Putamen (tissue), 1 donor: ENCODE measurements around the gene PAM16.
"Not testable (repeated sequence)": the region's sequence is repeated elsewhere in the genome, so short reads cannot be mapped to it uniquely, and the experiment has no call there.

Experiments used
- DNase-seq: peaks from one replicate; pipeline ENCODE4 v3.0.0-alpha.2; 2016; ENCODE audit warnings: low spot score

PAM16 gene

GRCh38 chr16:4334724-4335495 is 16.2 kb downstream of the PAM16 start:
- no peak for DNase-seq

GRCh38 chr16:4333714-4334113 is 17.4 kb downstream of the PAM16 start:
- not testable (repeated sequence) for DNase-seq

- DNase-seq, result no peak
Observed at GRCh38 chr16:4333308-4333638, 17.8 kb downstream of the PAM16 start.

- DNase-seq, result no peak
Observed at GRCh38 chr16:4332623-4333307, 18.4 kb downstream of the PAM16 start.

GRCh38 chr16:4332083-4332482 is 19.0 kb downstream of the PAM16 start:
- DNase-seq, result no peak

- DNase-seq, result no peak
Observed at GRCh38 chr16:4330277-4330874, 20.7 kb downstream of the PAM16 start.

- no peak for DNase-seq
Observed at GRCh38 chr16:4328782-4329775, 22.0 kb downstream of the PAM16 start.

GRCh38 chr16:4328046-4328781 is 22.9 kb downstream of the PAM16 start:
- peak; percentile 65 for DNase-seq

- DNase-seq, result no peak
Observed at GRCh38 chr16:4327386-4328045, 23.6 kb downstream of the PAM16 start.

- DNase-seq, result no peak
Observed at GRCh38 chr16:4325253-4325758, 25.8 kb downstream of the PAM16 start.

GRCh38 chr16:4324492-4325252 is 26.4 kb downstream of the PAM16 start:
- no peak for DNase-seq

- no peak for DNase-seq
Observed at GRCh38 chr16:4323845-4324488, 27.2 kb downstream of the PAM16 start.

GRCh38 chr16:4323071-4323844 is 27.9 kb downstream of the PAM16 start:
- no peak for DNase-seq

- no peak for DNase-seq
Observed at GRCh38 chr16:4322121-4323052, 28.7 kb downstream of the PAM16 start.

GRCh38 chr16:4321286-4322120 is 29.6 kb downstream of the PAM16 start:
- no peak for DNase-seq

- DNase-seq, result no peak
Observed at GRCh38 chr16:4320571-4321137, 30.5 kb downstream of the PAM16 start.
